NCI-H748 (cell line): ENCODE data around the gene HLA-DOA.
A peak's percentile ranks its signal among the peaks of the same experiment; 100 is the strongest.

Experiments
- DNase-seq: peaks from one replicate; lab custom pipeline; 2025; ENCODE audit not compliant: unreplicated experiment; lab: John Stamatoyannopoulos, UW

Gene HLA-DOA

DNA sequence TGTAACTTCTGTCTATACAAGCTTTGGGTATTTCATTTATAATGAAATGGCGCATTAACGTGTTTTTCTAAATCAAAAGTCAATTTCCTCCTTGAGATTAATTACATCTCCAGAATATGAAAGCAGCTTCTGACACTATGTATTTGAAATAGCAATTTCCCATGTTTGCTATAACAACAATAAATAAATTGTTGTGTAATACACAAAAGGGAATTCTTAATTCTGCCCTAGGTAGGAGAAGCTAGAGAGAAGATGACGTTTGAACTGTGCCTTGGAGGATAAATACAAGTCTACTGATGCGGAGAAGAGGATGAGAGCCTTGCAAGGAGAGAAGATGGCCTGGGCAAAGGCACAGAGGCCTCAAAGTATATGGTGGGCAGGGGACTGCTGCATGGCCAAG lies 7.6 kb upstream of the HLA-DOA start:
- DNase-seq = no peak

DNA sequence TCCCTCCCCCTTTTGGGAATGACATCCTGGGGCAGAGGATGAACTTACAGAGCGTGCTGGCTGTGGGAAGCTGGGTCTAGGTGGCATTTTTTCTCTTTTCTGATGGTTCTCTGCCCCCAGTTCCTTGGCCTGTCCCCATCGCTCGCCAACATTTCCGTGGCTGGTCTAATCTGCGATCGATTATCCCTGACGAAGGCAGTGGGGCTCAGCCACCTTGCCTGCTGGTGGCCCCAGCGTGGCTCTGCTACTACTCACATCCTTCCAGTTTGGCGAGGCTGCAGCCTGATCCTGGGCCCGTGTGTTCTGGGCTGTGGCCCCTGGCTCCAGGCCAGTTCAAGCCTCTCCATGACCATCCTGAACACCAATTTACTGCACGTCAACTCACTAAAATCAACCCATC lies 6.4 kb upstream of the HLA-DOA start:
- DNase-seq = no peak

DNA sequence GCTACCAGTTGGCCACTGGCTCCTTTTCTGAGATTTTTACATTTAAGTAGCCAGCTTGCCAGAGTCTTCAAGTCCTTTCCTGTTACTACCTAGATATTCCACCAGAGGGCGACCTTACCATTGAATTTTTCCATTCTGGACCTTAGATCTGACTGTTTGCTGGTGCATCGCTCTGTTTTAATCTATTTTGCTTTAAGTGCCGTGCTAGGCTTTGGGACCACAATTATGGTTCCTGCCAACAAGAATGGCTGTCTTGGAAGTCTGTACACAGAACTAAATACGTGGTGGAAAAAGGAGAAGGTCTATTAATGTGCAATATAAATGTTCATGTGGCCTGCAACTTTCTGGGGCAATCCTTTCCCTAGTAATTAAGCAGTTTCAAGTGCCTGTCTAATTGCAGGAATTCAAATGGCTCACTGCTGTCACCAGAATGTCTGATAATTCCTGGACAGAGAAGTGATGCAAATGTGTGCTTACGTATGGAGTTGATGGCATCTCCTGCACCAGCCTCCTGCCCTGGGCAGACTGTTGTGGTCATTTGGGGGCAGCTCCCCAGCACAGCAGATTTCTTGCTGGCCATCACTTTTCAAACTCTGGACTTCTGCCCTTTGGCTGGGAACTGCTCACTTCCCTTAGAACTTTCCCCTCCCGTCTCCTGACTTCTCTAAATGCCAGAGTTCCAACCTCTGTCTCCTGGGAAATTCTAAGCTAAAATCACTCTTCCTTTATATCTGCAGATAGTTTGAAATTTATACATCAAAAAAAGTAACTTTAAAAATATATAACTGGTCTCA lies 5.6 kb upstream of the HLA-DOA start:
- DNase-seq = peak; percentile 75

DNA sequence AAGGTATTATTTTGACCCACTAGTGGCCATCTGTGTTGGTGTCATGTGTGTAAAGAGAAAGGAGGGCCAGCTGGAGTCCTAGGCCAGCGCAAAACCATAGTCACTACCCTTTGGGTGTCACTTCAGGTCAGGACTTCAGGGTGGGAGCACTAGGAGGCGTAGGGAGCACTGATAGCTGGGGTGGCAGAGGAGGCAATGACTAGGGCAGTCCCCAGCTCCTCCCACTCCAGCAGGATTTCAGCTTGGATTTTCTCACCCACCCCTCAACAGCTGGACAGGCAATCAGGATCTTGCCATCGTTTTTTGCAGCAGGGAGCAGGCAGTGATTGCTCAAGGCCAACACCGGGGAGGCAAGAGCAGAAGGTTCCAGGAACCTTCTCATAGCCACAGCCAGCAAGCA lies 4.2 kb upstream of the HLA-DOA start:
- no peak for DNase-seq

DNA sequence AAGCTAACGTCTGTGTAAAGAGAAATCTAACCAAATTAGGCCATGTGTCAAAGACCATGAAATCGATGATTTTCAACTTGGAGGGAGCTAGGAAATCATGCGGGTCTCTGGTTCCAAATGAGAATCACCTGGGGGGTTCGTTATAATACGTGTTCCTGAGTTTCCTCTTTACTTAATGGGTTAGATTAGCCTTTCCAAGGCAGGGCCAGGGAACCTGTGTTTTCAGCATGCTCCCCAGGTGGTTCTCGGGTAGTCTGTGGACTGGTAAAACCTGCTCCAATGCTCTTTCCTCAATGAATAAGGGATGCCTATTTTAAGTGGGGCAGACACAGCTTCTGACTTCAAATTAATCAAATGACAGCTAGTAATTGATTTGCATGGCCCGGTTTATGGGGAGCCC lies 965 bp upstream of the HLA-DOA start:
- no peak for DNase-seq

DNA sequence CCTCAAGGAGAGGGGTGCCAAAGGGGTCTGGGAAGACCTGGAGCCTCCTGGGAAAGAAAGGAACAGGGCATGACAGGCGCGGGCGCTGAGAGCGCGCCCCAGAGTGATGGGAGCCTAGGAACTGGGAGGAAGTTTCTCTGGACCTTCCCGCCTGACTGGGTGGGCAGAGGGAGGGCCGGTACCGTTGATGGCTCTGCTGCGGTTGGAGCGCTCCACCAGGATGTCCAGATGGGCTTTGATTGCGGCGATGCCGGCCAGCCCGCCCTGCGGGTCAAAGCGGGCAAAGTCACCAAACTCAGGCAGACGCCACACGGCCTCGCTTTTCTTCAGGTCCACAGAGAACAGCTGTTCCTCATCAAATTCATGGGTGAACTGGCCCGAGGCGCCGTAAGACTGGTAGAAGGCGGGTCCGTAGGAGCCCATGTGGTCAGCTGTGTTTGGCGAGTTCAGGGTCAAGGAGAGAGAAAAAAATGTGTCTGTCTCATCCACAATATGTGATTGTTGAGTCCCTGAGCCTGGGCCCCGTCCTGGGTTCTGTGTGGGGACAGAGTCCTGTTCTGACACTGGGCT lies 1.5 kb downstream of the HLA-DOA start:
- DNase-seq = no peak

DNA sequence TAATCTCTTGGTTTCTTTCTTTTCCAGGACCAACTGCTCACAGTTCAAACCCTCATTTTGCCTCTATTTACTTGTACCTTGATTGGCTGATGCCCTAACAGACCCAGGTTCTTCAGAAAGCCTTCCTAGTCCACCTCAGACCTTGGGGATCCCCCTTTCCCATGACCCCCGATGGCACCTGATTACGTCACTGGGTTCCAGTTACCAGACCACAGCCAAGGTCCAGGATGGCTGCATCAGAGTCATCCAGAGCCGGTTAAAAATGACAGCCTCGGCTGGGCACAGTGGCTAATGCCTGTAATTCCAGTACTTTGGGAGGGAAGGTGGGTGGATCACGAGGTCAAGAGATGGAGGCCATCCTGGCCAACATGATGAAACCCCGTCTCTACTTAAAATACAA lies 4.5 kb downstream of the HLA-DOA start:
- no peak for DNase-seq

DNA sequence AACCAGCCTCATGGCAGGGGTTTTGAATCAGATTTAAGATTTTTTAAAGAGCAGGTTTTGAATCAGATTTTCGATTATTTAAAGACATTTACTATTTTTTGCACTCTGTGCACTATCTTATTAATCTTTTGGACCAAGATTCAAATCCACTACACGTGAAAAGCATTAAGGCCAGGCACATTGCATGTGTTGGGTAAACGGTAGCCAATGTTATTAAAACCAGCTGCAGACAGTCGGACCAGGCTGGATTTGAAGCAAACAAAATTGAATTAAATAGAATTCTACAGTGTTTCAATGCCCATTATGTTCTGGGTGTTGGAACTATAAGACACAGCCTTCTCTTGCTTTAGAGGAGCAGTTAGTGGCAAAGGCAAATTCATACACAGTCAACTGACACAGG lies 7.7 kb downstream of the HLA-DOA start:
- DNase-seq = no peak

DNA sequence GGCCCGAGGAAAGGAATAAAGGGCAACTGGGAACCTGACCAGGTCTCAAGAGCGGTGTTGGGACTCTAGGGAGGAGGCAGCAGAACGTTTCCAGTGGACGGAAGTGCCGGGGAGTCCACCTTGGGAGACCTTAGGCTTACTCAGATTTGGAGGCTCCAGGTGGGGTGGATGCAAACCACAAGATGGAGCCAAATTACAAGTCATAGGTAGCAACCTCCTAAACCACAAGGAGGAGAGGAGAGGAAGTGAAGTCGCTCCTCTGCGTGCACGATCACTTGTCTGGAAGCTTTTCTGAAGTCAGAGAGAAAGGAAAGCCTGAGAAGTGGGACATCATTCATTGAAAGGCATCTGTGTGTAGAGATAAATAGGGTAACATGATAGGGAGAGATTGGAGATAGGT lies 9.3 kb downstream of the HLA-DOA start:
- DNase-seq = peak; percentile 37

DNA sequence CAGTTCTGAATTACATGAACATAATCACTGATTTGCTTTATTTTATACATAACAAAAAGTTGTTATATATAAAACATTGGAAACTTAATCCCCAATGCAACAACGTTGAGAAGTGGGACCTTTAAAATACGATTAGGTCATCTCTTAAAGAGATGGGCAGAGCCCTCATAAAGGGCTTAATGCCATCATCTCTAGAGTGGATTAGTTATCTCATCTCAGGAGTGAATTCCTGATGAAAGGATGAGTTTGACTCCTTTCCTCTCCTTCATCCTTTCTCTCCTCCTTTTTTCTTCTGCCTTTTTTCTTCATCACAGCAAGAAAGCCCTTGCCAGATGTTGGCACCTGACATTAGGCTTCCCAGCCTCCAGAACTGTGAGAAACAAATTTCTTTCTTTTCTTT lies 13.9 kb downstream of the HLA-DOA start:
- no peak for DNase-seq

DNA sequence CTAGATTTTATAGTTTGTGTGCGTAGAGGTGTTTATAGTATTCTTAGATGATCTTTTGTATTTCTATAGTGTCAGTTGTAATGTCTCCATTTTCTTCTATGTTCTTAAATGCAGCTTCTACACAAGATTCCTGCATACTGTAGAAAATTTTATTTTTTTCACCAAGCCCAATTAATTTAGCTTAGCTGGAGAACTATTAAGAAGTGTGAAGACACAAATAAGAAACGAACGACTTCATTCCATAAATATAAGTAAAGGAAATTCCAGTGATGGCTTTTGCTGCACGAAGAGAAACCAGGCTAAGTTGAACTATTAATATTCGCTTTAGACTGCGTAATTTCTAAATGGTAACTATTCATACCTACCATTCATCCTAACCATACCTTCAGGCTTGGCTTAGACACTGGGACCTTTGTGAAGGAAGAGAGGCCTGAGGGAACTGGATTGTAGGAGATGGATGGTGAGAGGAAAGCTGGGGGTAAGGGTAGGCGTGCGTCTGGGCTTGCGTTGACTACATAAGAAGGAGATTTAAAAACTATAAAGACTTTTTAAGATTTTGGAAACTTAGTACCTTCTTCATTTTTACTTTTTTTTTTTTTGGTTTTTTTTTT lies 15.9 kb downstream of the HLA-DOA start:
- no peak for DNase-seq

DNA sequence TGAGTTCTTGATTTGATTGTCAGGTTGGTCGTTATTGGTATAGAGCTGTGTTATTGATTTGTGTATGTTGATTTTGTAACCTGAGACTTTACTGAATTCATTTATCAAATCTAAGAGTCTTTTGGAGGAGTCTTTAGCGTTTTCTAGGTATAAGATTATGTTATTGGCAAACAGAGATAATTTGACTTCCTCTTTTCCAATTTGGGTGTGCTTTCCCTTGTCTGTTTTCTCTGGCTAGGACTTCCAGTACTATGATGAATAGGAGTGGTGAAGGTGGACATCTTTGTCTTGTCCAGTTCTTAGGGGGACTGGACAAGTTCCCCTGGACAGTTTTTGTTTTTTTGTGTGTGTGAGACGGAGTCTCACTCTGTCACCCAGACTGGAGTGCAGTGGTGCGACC lies 17.4 kb downstream of the HLA-DOA start:
- DNase-seq = no peak

DNA sequence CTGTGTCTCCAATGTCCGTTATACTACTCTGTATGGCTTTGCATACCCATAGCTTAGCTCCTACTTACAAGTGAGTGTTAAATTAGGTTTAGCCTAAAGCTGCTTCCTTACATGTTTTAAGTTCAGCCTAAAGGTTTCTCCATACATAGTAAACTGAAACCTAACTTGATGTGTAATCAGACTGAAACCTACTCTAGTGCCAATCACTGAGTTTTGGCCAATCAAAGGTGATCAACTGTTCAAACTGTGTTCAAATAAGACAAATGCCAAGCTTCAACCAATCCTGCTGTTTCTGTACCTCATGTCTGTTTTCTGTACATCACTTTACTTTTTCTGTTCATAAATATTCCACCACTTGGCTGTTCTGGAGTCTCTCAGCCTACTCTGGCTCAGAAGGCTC lies 20.0 kb downstream of the HLA-DOA start:
- DNase-seq = no peak

DNA sequence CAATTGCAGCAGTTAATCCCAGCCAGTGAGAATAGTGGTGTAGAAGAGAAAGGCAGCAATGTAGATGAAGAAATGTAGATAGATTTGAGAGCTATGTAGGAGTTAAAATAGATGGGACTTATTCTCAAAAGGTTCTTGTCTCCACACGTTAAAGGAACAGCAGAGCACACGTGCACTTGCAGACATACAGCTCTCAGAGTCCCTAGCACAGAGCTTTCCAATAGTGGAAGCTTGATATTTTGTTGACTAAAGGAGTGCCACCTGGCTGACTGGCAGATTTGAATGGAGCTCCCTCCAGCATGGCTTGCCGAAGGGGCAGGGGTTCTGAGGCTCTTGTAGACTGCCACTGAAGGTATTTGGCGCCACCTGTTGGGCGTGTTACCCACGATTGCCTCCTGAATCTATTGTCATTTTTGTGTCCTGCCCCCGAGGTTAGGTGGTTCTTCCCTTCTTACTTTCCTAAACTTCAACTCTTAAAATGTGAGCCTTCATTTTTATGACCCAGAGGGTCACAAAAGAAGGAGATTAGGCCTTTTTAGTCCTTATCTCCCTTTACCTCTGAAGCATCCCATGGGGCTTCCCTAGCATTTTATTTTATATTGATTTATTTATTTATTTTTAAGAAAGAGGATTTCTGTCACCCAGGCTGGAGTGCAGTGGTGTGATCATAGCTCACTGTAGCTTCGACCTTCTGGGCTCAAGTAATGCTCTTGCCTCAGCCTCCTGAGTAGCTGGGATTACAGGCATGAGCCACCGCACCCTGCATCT lies 24.6 kb downstream of the HLA-DOA start:
- DNase-seq = peak; percentile 95

DNA sequence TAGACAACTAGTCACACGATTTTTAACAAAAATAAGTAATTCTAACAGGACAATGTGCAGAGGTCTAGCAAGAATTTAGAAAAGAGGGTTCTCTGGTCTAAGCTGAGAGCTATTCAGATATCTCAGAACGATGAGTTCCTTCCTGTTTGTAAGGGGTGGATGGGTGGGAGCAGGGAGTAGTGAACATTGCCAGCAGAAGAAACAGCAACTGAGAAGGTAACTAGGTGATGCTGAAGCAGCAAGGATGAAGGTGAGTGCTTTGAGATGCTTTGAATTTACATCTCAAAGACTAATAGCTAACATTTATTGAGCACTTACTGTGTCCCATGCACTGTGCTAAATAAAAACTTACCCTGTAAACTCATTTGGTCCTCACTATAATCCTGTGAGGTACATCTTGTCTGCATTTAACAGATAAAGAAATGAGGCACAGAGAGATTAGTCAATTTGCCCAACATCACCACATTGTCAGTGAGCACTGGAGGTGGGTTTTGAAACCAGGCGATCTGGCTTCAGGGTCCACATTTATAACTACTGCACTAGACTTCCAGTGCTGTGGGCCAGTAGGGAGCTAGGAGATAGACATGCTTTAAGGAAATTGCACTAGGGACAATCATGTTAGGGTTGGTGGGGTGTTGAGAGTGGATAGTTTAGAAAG lies 25.3 kb downstream of the HLA-DOA start:
- no peak for DNase-seq

DNA sequence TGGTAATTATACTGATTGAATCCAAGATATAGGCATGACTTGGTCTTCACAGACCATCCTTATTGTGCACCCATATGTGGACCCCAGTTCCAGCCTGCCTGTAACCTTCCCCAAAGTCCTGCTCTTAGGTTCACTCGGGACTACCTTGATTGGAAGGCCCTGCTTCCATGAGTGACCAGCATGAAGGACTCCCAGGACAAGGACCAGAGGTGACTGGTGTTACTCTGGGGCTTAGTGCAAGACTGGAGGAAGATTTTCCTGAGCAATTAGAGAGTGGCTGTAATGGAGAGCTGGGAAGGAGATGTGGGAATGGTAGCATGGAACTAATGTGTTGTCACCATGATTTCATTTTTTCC lies 25.9 kb downstream of the HLA-DOA start:
- DNase-seq = no peak

DNA sequence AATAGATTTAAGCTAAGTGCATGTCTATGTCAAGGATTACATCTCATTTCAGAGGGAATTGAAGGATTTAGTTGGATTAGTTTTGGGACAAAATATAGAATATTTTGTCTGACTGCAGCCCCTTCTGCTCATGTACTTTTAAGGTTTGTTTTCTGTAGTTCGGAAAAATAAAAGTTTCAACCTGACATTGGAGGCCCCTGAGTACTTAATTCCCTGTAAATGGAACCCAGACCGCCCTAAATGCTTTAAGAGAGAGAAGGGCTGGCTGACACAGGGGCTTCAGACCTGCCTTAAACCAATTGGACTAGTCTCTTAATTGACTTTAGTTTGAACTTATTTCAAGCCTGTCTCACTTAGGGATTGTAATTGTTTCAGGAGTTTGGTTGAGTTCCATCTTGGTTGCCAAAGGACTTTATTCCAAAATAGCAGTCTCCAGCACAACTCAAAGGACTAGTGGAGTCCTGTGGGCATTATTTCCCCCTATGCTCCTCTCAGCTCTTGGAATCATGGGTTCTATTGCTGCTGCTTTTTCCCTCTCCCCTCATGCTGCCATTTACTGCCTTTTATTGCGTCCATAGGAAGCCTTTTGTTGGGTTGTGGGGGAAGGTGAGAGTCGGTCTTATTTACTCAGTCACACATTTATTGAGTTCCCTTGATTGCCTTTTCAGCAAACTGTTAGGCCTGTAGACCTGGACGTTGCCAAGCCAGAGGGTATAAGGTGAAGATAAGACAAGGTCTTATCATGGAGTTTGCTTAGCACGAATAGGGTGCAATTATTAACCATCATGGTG lies 26.5 kb downstream of the HLA-DOA start:
- peak; percentile 40 for DNase-seq

DNA sequence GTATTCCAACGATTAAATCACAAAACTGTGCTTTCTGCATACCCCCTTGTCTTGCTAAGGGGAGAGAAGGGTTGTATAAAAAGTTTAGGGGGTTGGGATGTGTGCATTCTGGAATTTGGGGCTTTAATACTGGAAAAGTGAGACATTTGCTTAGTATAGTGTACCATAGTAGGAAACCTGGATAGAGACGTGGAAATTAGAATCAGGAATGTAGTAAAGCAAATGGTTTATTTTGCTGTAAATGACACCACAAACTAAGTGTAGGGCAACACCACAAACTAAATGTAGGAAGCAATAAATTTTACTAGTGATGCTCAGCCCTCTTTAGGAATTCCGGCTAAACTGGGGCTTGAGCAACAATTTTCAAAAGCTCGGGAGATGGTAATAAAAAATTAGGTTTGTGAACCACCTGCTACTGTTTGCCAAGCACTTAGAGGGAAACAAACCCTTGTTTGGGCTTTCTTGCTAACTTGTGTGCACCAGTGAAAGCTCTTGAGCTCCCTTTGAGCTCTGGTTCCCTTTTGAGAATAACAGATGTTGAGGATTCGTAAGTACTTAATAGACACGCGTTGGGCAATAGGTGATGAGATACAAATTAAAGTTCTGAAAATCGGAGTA lies 27.2 kb downstream of the HLA-DOA start:
- peak; percentile 78 for DNase-seq

DNA sequence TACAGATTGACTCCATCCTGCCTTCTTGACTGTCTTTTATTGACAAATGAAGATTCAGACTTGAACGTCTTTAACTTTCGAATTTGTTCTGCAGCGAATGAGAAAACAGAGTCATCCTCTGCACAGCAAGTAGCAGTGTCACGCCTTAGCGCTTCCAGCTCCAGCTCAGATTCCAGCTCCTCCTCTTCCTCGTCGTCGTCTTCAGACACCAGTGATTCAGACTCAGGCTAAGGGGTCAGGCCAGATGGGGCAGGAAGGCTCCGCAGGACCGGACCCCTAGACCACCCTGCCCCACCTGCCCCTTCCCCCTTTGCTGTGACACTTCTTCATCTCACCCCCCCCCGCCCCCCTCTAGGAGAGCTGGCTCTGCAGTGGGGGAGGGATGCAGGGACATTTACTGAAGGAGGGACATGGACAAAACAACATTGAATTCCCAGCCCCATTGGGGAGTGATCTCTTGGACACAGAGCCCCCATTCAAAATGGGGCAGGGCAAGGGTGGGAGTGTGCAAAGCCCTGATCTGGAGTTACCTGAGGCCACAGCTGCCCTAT lies 28.8 kb downstream of the HLA-DOA start:
- DNase-seq = no peak
